B cell (primary cell): ENCODE results near the gene ESCO1. TPM values are rescaled to one million over a fixed set of nuclear protein-coding genes. Genes with fewer than 3 reads are reported as not detected.
A peak's percentile ranks its signal among the peaks of the same experiment; 100 is the strongest.

Experiments
- ATAC-seq: fragments of 200-7000 bp; cut with Tn5 transposase; one replicate; pipeline ENCODE4 v1.10.0; 2021; ENCODE audit warnings: low read depth, mild to moderate bottlenecking, moderate number of reproducible peaks, moderate library complexity
- CTCF ChIA-PET: fragments of 350-600 bp; sonication (Branson Sonifier 250); formaldehyde crosslinking; loops from one replicate; lab custom pipeline; 2021; ENCODE audit warnings: antibody characterized with exemption, inconsistent platforms; lab: Charles Lee
- POLR2A ChIA-PET: fragments of 350-600 bp; sonication (Branson Sonifier 250); formaldehyde crosslinking; loops from one replicate; lab custom pipeline; 2021; ENCODE audit warnings: antibody characterized with exemption; lab: Charles Lee
- DNase-seq: peaks from one replicate; pipeline ENCODE4 v3.0.0; 2013
- H2AFZ ChIP-seq: 2 replicates; pipeline ENCODE4 v1.6.1; 2012; ENCODE audit warnings: mild to moderate bottlenecking, low read depth, low read length; ENCODE audit not compliant: insufficient read depth, poor library complexity, severe bottlenecking
- H3K27ac ChIP-seq, 2 donors: 1 replicate in 1 of 2; 2 replicates in 1 of 2; pipeline ENCODE4 v1.5.1; 2012 to 2013; ENCODE audit warnings: low read length in 2 of 2, mild to moderate bottlenecking in 2 of 2, moderate library complexity in 1 of 2
- H3K27me3 ChIP-seq, 4 experiments: fragments of 200-600 bp in 1 of 4; sonication (generic) in 1 of 4; replicated peaks in 1 of 4; 1 replicate in 2 of 4; 2 replicates in 2 of 4; pipeline versions ENCODE4 v1.6.1 to v1.7.0; 2013 to 2016; ENCODE audit warnings: low read length in 3 of 4, mild to moderate bottlenecking in 2 of 4, mixed read lengths in 1 of 4, moderate library complexity in 1 of 4; ENCODE audit not compliant: insufficient read depth in 4 of 4, control insufficient read depth in 3 of 4; ENCODE audit errors: control extremely low read depth in 1 of 4
- H3K36me3 ChIP-seq, 2 experiments: replicated peaks in 1 of 2; 1 replicate in 1 of 2; 2 replicates in 1 of 2; pipeline versions ENCODE4 v1.6.1 to v1.7.1; 2013; ENCODE audit warnings: low read length in 1 of 2; ENCODE audit not compliant: insufficient read depth in 2 of 2, control insufficient read depth in 1 of 2; ENCODE audit errors: control extremely low read depth in 1 of 2, extremely low read depth in 1 of 2
- H3K4me1 ChIP-seq, 2 donors: fragments of 200-600 bp in 1 of 2; sonication (generic) in 1 of 2; 1 replicate in 1 of 2; 2 replicates in 1 of 2; pipeline versions ENCODE4 v1.5.1 to v1.6.1; 2013 to 2017; ENCODE audit warnings: low read length in 2 of 2; ENCODE audit not compliant: control insufficient read depth in 2 of 2, insufficient read depth in 2 of 2
- H3K4me2 ChIP-seq: replicated peaks from 2 replicates; pipeline ENCODE3; 2012; ENCODE audit warnings: mild to moderate bottlenecking, low read depth, low read length; ENCODE audit not compliant: poor library complexity, severe bottlenecking
- H3K4me3 ChIP-seq, 5 experiments: fragments of 200-600 bp in 1 of 5; sonication (generic) in 1 of 5; 1 replicate in 3 of 5; 2 replicates in 2 of 5; pipeline versions ENCODE4 v1.5.1 to v1.7.0; 2011 to 2016; ENCODE audit warnings: low read length in 4 of 5, mild to moderate bottlenecking in 4 of 5, low read depth in 2 of 5, control low read depth in 1 of 5, moderate library complexity in 1 of 5; ENCODE audit not compliant: insufficient read depth in 1 of 5; ENCODE audit errors: control extremely low read depth in 1 of 5, extremely low read depth in 1 of 5
- H3K79me2 ChIP-seq: fragments of 200-600 bp; sonication (generic); one replicate; pipeline ENCODE4 v1.6.0; 2016; ENCODE audit warnings: low read length; ENCODE audit not compliant: control insufficient read depth, insufficient read depth
- H3K9ac ChIP-seq: fragments of 200-600 bp; sonication (generic); 2 replicates; pipeline ENCODE4 v1.6.1; 2017; ENCODE audit warnings: mild to moderate bottlenecking, low read length, moderate library complexity
- H3K9me3 ChIP-seq, 3 donors: one replicate each; pipeline versions ENCODE4 v1.6.1 to v1.7.1; 2013; ENCODE audit warnings: low read length in 2 of 3; ENCODE audit not compliant: control insufficient read depth in 2 of 3, insufficient read depth in 1 of 3; ENCODE audit errors: control extremely low read depth in 1 of 3
- H4K20me1 ChIP-seq: 2 replicates; pipeline ENCODE4 v1.6.0; 2012; ENCODE audit warnings: mild to moderate bottlenecking, low read length; ENCODE audit not compliant: insufficient read depth, control insufficient read depth, poor library complexity, severe bottlenecking
- H3K27ac Mint-ChIP-seq: one replicate; pipeline ENCODE4 v1.8.0; 2021; ENCODE audit warnings: mixed read lengths
- H3K27me3 Mint-ChIP-seq: one replicate; pipeline ENCODE4 v1.8.0; 2021; ENCODE audit warnings: mixed read lengths
- H3K4me1 Mint-ChIP-seq: one replicate; pipeline ENCODE4 v1.8.0; 2021; ENCODE audit warnings: mixed read lengths
- H3K4me3 Mint-ChIP-seq: one replicate; pipeline ENCODE4 v1.8.0; 2021; ENCODE audit warnings: mixed read lengths
- H3K9me3 Mint-ChIP-seq: one replicate; pipeline ENCODE4 v1.8.0; 2022; ENCODE audit warnings: mixed read lengths; ENCODE audit not compliant: insufficient read depth
- EZH2 ChIP-seq: IDR thresholded peaks from 2 replicates; pipeline ENCODE4 v1.6.1; 2012; ENCODE audit warnings: borderline replicate concordance, low read depth, mild to moderate bottlenecking, moderate library complexity, low read length; ENCODE audit not compliant: insufficient read depth, poor library complexity, severe bottlenecking
- WGBS: methylation state at CpG from one replicate; pipeline ENCODE4 v1.1.5; 2013; ENCODE audit warnings: missing lambda C conversion rate; ENCODE audit not compliant: insufficient coverage; 5-methylcytosine and 5-hydroxymethylcytosine counted together
- intact Hi-C: fragments of 100-400 bp; cut with micrococcal nuclease; formaldehyde crosslinking; loops from one replicate; pipeline ENCODE4 v1.10.0; 2022
- polyA plus RNA-seq: library from polyadenylated mRNA; depleted of rRNA; stranded (reverse); fragments of >200 nt; gene quantifications from 2 replicates; pipeline ENCODE4 v1.2.3, GENCODE V29; 2012
- total RNA-seq, 2 donors: library from RNA; stranded (reverse); fragments of 120-200 nt in 1 of 2; gene quantifications; 1 replicate in 1 of 2; 2 replicates in 1 of 2; pipeline versions ENCODE4 v1.2.3 to v1.2.4, GENCODE V29; 2013 to 2022
- TF ChIP-seq, protein P1 (sequence below): fragments of 200-600 bp; IDR thresholded peaks from one replicate; pipeline ENCODE4 v1.8.0; 2022; ENCODE audit warnings: antibody characterized with exemption, mild to moderate bottlenecking

Gene ESCO1
- total and polyA plus RNA-seq, 2 donors (not counting 1 experiment from before 2014, with no cell fraction given), result 8.5 to 30.0 TPM

DNA sequence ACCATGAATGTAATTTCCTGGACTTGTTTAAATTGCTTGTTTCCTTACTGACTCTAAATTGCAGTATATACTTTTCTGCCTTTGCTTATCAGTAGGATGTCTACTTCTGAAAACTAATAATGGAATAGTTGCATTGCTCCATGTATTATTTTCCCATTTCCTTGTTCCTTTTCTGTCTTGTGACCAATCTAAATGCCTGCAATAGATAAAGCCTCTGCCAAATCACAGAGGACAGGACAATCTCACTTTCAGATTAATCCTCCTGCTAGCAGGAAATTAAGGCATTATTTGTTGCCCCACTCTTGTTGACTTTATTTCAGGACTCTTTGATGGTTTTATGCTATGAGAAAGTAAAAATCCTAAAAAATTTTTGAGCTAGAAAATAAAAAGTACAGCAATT, 4.7 kb upstream of the ESCO1 start:
- no peak overlapping the region for H3K4me3 Mint-ChIP-seq
- DNase-seq, result no peak
- H3K9me3 ChIP-seq, result no peaks in the 10 kb centered on the region
- H3K4me1 ChIP-seq, result peaks cover 21 to 22% of the 10 kb centered on the region in 2 donors
- no peaks in the 10 kb centered on the region for H3K9me3 Mint-ChIP-seq
- no peaks in the 10 kb centered on the region for H3K27me3 ChIP-seq
- H3K36me3 ChIP-seq, result no peaks in the 10 kb centered on the region
- ChIA-PET POLR2A (no interaction called here), CTCF (interaction anchor here (0.7 kb wide), 1 partner anchor 37 kb away, joined by 3 read pairs; no protein-coding TSS in a partner anchor)
- no peak overlapping the region for H3K4me2 ChIP-seq
- H4K20me1 ChIP-seq, result no peaks in the 10 kb centered on the region
- ATAC-seq, result no peak
- no peak overlapping the region for H3K27ac Mint-ChIP-seq
- H3K4me1 Mint-ChIP-seq, result peaks cover 24% of the 10 kb centered on the region
- H3K4me3 ChIP-seq, result no peak overlapping the region
- no peaks in the 10 kb centered on the region for H3K27me3 Mint-ChIP-seq
- TF ChIP-seq EZH2, result no peak
- TF ChIP-seq, protein P1, sequence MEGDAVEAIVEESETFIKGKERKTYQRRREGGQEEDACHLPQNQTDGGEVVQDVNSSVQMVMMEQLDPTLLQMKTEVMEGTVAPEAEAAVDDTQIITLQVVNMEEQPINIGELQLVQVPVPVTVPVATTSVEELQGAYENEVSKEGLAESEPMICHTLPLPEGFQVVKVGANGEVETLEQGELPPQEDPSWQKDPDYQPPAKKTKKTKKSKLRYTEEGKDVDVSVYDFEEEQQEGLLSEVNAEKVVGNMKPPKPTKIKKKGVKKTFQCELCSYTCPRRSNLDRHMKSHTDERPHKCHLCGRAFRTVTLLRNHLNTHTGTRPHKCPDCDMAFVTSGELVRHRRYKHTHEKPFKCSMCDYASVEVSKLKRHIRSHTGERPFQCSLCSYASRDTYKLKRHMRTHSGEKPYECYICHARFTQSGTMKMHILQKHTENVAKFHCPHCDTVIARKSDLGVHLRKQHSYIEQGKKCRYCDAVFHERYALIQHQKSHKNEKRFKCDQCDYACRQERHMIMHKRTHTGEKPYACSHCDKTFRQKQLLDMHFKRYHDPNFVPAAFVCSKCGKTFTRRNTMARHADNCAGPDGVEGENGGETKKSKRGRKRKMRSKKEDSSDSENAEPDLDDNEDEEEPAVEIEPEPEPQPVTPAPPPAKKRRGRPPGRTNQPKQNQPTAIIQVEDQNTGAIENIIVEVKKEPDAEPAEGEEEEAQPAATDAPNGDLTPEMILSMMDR, result no peak
- no peak overlapping the region for H3K27ac ChIP-seq
- no peaks in the 10 kb centered on the region for H3K79me2 ChIP-seq
- H3K9ac ChIP-seq, result no peak overlapping the region
- peak overlapping the region; percentile 9 for H2AFZ ChIP-seq
- intact Hi-C loops, result no loop called here

DNA sequence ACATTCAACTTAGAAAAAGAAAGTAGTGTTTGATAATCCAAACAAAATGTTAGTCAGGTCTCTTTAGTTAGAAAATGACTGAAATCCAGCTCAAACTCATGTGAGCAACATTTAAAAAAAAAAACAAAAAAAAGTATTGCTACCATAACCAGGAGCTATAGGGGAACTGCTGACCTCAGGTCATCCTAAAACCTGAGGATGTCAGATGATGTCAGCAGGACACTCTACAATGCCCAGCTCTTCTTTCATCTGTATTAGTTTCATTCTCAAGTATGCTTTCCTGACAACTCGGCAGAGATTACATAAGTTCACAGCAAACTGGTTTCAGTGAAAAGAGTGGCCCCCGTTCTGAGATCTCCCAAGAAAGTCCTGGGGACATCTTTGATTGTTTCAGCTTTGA, 4.2 kb upstream of the ESCO1 start:
- no peaks in the 10 kb centered on the region for H3K9me3 Mint-ChIP-seq
- intact Hi-C loops, result no loop called here
- H3K4me3 Mint-ChIP-seq, result no peak overlapping the region
- no peaks in the 10 kb centered on the region for H3K27me3 Mint-ChIP-seq
- ATAC-seq (no peak), DNase-seq (no peak)
- Histone ChIP-seq H3K79me2 (peaks cover 3% of the 10 kb centered on the region), H4K20me1 (no peaks in the 10 kb centered on the region), H3K9ac (no peak overlapping the region), H3K27ac (no peak overlapping the region), H3K9me3 (no peaks in the 10 kb centered on the region), H3K4me1 (peaks cover 21 to 24% of the 10 kb centered on the region in 2 donors), H3K4me2 (no peak overlapping the region), H3K27me3 (no peaks in the 10 kb centered on the region), H2AFZ (peak overlapping the region; percentile 9), H3K36me3 (no peaks in the 10 kb centered on the region), H3K4me3 (no peak overlapping the region)
- POLR2A ChIA-PET, result no interaction called here
- WGBS, result 39% methylated on average over 2 of the region's 2 CpGs
- H3K4me1 Mint-ChIP-seq, result peaks cover 27% of the 10 kb centered on the region
- TF ChIP-seq, protein P1, result no peak
- TF ChIP-seq EZH2, result no peak
- H3K27ac Mint-ChIP-seq, result no peak overlapping the region
- CTCF ChIA-PET, result no interaction called here
